Neural progenitor cell (in vitro differentiated cells): Measurements from ENCODE around the gene HERC6.

ENCODE experiments used
- EZH2 ChIP-seq: fragments of 200-600 bp; sonication (generic); IDR thresholded peaks from 2 replicates; pipeline ENCODE4 v1.6.1; 2017; ENCODE audit warnings: antibody characterized with exemption, mild to moderate bottlenecking, moderate library complexity
- EZH2phosphoT487 ChIP-seq: fragments of 200-600 bp; sonication (generic); IDR thresholded peaks from 2 replicates; pipeline ENCODE4 v1.6.1; 2017; ENCODE audit warnings: antibody characterized with exemption
- TF ChIP-seq, protein P1 (sequence below): fragments of 200-600 bp; sonication (generic); IDR thresholded peaks from 2 replicates; pipeline ENCODE4 v1.5.1; 2017; ENCODE audit warnings: antibody characterized with exemption, mild to moderate bottlenecking

DNA sequence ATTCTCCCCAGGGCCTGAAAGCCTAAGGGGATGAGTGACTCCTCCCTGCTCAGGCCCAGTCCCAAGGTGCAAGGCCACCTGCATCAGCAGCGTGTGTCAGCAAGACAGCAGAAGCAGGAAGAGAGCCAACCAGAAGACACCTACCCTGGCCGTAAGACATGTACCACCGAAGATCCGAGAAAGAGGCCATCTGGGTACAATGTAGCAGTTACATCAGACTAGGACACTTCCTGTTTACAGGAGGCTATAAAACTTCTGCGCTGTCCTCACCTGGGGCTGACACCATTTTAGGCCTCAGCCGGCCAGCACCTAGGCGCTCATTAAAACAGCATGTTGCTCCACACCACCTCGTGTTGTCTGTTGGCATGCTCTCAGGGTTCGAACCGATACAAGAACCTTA lies 19.1 kb upstream of the HERC6 start:
- TF ChIP-seq, protein P1, sequence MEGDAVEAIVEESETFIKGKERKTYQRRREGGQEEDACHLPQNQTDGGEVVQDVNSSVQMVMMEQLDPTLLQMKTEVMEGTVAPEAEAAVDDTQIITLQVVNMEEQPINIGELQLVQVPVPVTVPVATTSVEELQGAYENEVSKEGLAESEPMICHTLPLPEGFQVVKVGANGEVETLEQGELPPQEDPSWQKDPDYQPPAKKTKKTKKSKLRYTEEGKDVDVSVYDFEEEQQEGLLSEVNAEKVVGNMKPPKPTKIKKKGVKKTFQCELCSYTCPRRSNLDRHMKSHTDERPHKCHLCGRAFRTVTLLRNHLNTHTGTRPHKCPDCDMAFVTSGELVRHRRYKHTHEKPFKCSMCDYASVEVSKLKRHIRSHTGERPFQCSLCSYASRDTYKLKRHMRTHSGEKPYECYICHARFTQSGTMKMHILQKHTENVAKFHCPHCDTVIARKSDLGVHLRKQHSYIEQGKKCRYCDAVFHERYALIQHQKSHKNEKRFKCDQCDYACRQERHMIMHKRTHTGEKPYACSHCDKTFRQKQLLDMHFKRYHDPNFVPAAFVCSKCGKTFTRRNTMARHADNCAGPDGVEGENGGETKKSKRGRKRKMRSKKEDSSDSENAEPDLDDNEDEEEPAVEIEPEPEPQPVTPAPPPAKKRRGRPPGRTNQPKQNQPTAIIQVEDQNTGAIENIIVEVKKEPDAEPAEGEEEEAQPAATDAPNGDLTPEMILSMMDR: no peak
- TF ChIP-seq EZH2: no peak
- TF ChIP-seq EZH2phosphoT487: no peak
